Hippocampal formation (tissue), 2 donors: ENCODE data around the gene C12orf57.

ENCODE experiments used
- DNase-seq, 2 donors: peaks; one replicate each; lab custom pipeline; 2025; lab: John Stamatoyannopoulos, UW

Gene C12orf57

DNA sequence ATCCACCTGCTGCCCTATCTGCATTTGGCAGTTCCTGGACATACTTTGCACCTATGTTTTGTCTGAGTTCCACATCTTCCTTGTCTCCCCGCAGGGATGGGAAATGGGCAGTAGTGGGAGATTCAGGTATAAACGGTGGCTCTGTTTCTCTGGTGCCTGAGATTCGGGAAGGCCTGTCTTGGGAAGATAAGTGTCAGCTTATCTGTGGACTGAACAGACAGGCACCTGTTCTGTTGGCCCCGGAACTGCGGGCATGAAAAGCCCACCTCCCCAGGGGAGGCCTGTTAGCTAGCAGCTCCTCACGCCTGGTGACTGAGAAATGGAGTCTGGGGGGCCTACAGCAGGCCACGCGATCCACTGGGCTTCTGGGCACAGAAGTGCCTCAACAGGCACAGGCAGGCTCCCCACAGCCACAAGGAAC lies 20.8 kb downstream of the C12orf57 start:
- no peak for DNase-seq

DNA sequence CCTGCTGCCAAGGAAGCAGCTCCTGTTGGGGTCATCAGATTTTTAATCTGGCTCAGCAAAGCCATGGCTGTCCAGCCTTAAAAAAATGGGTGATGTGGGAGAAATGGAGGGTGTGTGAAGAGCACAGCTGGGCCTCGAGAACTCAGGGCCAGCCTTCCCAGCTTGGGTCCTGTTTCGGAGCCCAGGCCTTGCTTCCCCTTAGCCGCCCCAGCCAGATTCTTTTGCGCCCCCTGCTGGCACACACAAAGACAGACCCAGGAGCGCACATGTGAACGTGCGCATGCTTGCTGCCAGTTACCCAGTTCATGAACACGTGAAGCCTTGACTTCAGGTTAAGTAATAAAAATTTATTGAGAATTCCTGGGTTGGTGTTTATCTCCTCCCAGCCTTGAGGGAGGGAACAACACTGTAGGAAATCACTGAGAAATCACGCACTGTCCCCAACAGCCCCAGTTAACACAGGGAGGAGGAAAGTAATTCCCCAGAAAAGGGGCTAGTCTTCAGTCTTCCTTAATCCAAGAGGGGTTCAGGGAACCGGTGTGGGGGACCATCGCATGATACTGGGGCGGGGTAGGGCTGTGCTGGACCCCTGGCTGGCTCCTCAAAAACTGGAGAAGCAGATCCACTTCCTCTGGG lies 21.3 kb downstream of the C12orf57 start:
- DNase-seq, result peak; percentile 52 to 78

DNA sequence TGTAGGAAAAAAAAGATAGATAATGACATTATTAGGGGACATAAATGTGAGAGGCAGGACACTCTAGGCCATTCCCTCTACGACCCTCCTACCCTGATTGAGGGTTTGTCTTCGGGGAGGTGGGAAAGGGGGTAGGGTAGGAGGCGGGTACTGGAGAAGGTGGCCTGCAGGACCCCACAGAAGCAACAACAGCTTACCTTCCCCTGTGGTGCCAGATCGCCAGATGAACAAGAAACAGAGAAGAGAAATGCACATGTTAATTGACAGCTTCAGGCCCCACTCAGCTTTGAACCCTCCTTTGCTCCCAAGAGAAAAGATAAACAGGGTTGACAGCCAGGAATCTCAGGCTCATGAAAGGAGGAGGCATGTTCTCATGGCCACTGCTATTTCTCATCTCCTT lies 21.9 kb downstream of the C12orf57 start:
- no peak for DNase-seq

DNA sequence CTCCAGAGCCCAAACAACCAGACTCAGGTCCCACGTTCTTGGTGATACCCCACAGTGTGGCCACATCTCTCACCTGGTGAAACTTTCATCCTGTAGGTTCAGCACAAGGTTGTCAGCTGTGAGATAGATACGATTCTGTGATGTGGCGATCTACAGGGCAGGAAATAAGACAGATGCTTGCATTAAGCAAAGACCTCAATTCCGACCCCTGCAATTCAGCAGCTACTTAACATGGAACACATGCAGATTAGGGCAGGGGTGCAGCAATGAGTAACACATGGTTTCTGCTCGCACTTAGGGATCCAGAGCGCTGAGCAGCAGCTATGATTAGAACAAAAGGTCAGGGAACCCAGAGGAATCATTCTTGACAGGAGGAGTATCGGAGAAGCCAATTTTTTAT lies 22.5 kb downstream of the C12orf57 start:
- no peak for DNase-seq

DNA sequence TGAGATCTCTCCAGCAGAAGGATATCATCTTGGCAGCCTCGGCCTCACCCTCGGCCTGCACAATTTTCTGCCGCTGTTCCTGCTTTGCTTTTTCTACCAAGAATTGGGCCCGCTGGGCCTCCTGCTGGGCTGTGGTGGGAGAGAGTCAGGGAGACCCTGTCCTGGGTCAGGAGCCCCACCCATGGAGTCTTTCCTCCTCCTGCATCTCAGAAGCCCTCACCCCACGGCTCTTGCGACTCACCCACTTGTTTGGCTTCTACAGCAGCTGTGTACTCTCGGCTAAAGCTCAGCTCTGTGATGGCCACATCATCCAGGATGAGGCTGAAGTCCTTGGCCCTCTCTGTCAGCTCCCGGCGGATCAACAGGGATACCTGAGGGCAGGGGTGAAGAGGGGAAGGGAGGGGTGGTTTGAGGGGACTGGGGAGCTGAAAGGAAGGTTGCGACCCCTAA lies 23.9 kb downstream of the C12orf57 start:
- DNase-seq, result no peak

DNA sequence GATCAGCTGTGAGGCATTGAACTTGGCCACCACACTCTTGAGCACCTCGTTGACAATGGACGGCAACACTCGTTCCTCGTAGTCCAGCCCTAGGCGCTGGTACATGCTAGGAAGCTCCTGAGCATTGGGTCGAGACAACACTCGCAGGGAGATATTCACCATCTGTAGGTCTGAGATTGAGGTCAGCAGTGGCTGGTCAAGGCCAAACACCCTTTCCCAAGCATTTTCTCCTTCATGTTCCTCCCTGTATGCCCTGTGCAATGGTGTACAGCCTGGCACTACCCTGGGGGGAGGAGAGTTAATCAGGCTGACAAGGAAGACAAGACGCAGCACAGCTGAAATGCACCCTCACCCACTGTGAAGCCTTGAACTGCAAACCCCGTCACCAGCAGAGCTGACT lies 24.6 kb downstream of the C12orf57 start:
- no peak for DNase-seq

DNA sequence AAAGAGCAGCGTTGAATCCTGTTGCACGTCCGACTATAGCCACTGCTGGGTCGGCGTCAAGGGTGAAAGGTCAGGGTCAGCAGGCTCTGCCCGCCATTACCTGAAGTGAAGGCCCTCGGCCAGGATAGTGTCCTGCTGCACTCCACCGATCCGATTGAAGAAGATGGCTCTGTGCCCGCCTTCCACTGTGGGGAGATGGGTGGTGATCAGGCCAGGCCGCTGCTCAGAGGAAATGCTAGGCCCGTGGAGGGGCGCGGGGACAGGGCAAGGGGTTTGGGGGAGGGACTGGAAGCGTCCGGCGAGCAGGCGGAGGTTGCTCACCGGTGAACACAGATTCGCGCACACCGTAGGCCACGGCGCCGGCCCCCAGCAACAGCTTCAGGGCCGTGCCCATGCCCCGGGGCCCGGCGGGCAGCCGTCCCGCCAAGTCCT lies 26.3 kb downstream of the C12orf57 start:
- DNase-seq, result no peak

DNA sequence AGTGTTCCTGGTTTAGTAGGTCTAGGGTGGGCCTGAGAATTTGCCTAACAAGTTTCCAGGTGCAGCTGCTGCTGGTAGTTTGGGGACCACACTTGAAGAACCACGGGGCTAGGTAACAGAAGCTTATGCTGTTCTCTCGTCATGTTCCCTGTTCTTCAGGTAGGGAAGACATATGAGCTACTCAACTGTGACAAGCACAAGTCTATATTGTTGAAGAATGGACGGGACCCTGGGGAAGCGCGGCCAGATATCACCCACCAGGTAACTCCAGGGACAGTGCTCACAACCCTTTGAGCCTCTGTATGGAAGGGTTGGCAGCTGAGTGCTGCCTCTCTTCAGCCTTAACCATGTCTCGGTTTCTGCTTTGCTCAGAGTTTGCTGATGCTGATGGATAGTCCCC lies 30.4 kb downstream of the C12orf57 start:
- no peak for DNase-seq

DNA sequence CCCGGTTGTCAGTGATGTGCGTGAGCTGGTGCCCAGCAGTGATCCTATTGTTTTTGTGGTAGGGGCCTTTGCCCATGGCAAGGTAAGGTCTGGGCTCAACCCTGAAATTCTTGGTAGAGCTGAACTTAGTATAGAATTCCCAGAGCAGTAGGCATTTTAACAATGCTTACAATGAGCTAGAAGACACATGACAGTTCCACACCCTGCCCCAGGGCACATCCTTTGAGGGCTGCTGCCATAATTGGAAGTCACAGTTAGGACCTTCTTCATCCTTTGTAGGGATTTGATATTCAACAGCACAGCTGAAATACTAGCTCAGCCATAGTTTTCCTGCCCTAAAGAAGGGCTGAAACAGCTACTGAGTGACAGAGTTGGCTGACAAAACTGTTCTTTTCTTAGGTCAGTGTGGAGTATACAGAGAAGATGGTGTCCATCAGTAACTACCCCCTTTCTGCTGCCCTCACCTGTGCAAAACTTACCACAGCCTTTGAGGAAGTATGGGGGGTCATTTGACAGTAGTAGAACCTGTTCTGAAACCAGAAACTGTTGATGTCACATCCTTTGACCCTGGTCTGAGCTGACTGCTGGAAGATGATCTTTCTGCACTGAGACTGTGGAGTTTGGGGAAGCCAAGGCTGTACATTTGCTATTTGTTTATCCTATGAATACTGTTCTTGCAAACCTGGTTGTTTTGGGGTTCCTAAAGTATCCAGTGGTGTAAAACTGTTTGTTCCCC lies 31.6 kb downstream of the C12orf57 start:
- no peak for DNase-seq

DNA sequence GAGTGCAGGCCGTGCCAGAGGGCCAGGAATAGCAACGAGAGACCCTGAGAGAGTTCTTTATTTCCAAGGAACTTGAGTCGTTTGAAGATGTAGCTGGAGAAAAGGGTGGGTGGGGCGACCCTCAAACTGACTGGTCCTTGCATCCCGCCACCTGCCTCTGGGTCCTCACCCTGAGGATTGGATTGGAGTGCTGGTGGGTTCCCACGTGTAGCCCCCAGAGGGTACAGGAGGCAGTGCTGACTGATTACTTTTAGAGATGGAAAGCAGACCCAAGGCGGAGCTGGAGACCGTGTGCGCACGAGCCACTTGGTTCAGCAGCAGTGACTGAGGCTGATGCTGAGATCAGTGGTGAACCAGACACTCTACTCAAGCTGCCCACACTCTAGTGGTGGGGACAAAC lies 33.8 kb downstream of the C12orf57 start:
- no peak for DNase-seq

DNA sequence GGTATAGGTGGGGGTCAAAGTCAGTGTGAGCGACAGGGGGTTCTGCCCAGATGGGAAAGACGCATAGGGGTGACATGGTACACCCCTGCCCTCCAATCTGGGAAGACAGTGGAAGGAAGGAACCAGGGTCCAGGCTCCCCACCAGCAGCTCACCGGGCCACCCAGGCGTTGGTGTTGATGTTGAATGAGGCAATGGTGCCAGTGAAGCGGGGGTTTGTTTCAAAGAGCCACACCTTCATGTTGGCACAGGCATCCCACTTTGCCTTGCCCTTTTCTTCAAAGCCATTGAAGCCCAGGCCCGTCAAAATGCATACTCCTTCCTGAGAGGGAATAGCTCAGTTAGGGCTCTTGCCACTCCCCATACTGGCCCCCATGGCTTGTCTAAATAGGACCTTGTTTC lies 34.4 kb downstream of the C12orf57 start:
- no peak for DNase-seq

DNA sequence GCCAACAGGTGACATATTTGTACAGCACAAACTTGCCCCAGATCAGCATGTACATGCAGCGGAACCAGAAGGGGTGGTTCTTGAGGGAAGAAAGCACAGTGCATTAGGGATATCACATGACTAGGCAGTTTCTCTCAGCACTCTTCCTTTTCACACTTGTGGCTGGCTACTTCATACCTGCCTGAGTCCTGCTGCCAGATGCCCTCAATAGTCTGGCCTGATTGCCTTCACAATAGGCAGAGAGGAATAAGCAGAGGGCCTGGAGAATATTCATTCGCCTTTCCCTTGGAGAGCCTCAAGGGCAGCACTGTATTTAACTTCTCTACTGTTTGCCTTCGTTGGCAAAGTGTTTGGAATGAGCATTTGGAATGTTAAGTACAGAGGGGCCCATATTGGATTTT lies 34.8 kb downstream of the C12orf57 start:
- no peak for DNase-seq

DNA sequence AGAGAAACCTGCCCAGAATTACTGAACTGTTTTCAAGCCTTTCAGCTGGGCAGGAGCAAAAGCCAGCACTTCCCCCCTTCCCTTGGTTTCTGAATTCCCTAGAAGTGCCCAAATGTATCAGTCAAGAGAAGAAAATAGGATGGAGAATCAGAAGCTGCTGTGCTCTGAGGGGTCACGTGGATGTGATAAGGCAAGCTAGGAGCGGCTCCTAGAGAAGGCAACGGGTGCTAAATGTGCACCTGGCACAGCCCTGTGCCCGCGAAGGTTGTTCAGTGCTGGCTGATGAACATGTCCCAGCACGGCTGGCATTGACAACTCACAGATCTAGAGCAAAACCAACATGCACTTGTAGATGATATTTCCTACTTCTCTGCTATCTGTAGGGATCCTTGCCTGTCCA lies 35.2 kb downstream of the C12orf57 start:
- DNase-seq, result no peak

DNA sequence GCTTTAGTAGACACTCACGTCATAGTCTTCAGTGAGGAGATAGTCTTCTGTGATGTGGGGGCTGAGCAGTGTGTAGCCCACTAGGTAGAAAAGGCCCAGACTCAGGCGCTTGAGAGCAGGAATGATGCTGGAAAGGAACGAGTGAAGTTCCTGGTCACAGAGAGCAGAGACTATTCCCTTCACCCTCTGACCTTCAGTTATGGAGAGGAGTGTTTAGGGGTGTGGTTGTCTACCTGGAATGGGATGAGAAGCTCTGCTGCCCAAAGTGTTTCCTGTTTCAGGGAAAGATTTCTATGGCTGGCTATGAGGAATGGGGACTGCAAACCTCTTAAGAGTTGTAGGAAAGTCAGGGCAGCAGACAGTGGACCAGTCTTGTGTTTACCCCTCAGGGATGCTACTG lies 35.6 kb downstream of the C12orf57 start:
- DNase-seq, result no peak

DNA sequence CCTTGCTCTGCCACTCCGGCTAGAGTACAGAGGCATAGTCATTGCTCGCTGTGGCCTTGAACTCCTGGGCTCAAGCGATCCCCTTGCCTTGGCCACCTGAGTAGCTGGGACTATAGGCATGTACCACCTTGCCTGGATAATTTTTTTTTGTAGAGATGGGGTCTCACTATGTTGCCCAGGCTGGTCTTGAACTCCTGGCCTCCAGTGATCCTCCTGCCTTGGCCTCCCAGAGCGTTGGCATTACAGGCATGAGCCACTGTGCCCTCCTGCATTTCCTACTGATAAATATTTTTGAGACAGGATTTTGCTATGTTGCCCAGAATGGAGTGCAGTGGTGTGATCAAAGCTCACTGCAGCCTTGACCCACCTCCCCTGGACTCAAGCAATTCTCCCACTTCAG lies 36.3 kb downstream of the C12orf57 start:
- no peak for DNase-seq

DNA sequence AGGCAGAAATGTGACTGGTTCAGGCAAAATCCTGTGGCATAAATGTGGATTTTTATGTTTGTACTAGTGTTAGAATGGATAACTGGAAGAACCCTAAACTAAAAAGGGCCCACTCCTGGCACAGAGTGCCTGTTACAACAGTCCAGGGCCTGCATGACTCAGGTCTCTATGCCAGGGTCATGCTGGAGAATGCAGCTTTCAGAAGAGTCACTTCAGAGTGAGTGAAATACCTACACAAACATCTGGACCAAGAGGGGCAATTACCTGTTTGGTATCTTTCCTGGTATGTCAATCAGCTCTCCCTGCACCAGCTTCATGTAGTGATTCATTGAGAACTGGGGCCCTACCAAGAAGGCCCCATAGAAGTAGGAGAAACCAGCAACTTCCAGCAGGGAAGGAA lies 36.9 kb downstream of the C12orf57 start:
- no peak for DNase-seq

DNA sequence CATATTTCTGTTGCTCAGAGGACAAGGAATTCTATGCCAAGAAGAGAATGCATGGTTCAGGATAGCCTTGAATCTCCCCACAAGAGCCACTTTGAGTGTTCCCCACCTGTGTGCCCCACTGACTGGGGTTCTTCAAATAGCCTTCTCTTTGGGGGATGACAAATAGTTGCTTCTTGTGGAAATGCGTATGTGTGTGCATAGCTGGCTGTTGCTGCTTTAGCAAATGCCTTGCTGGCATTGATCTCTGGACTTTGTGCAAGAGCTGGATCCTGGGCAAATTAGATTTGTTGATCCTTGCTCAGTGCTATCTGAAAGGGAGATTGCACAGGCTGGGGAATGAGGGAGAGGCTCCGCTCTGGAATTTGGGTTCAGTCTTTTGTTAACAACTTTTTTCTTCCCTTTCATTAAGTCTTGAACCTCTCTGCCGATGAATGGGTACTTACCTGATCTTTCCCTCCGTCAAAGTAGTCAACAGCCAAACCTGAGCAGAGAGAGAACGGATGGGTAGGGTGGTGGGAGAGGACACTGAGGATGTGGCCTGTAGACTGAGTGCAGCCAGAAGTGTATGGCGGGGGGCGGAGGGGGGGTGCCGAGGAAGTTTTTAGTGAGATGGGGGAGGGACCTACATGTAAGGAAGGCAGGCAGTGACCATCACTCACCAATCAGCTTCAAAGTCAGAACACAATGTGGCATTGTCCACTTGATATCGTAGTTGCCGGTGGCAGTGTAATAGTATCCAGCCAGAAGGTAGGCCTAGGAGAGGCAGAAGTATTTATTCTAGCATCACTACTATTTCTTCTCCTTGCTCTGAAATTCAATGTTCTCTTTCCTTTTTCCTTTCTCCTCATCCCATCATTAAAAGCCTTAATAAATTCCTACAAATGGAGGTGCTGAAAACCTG lies 37.6 kb downstream of the C12orf57 start:
- no peak for DNase-seq

DNA sequence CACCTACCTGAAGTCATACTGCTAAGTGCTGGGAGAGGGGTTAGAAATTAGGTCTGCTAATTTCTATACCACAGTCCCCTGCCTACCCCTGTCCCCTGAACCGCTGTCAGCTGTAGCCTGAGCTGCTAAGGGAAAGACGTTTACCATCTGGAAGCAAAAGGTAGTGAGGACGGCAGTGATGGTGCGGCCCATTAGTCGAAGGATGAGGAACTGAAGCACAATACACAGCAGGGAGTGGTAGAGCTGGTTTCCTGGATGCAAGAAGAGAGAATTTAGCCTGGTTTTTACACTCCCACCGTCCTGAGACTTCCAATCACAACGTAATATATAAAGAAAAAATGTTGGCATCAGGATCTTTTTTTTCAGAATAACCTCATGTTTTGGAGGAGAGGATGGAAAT lies 38.7 kb downstream of the C12orf57 start:
- DNase-seq, result no peak

DNA sequence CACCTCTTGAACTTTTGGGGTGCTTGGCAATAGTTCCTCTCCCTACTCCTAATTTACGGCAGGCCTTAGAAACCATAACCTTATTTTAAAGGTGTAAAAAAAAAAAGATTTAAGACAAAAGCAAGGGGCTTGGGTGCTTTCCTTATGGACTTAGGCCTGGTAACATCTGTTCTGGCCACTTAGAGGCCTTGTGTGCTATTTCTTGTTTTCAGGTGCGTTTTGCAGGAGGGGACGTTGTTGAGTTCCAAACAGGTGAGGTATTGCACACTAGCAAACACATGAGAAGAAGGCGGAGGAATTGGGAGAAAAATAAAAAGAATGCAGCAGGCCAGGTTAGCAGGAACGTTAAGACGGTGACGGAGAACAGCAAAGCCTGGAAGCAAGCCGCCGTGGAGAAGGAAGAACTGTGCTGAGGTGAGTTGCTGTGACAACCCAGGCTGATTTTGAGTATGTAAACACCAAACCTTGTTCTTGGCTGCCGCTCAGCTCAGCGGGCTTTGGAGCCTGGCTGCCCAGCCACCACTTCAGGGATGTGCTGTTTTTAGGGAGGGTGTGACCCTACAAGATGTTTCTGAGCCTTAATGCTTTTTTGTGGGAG lies 44.2 kb downstream of the C12orf57 start:
- DNase-seq, result no peak
